WERI-Rb-1 (cell line): ENCODE measurements around the gene CCDC57.

Experiments
- DNase-seq: peaks from one replicate; pipeline ENCODE4 v3.0.0-alpha.2; 2020
- H3K27ac ChIP-seq: fragments of 250-450 bp; sonication (Bioruptor Pico); 2 replicates; pipeline ENCODE4 v1.5.1; 2020; ENCODE audit warnings: mild to moderate bottlenecking, moderate library complexity
- H3K27me3 ChIP-seq: fragments of 250-450 bp; sonication (Bioruptor Pico); 2 replicates; pipeline ENCODE4 v1.5.1; 2021; ENCODE audit warnings: mild to moderate bottlenecking, low read depth, moderate library complexity; ENCODE audit not compliant: insufficient read depth, severe bottlenecking
- H3K36me3 ChIP-seq: fragments of 250-450 bp; sonication (Bioruptor Pico); 2 replicates; pipeline ENCODE4 v1.5.1; 2020; ENCODE audit warnings: mild to moderate bottlenecking, moderate library complexity
- H3K4me3 ChIP-seq: 2 replicates; pipeline ENCODE4 v1.5.1; 2011; ENCODE audit warnings: low read depth, mild to moderate bottlenecking, control low read depth, low read length
- H3K9me3 ChIP-seq: fragments of 250-450 bp; sonication (Bioruptor Pico); 2 replicates; pipeline ENCODE4 v1.5.1; 2021; ENCODE audit warnings: mild to moderate bottlenecking, moderate library complexity; ENCODE audit not compliant: severe bottlenecking
- CTCF ChIP-seq: IDR thresholded peaks from 2 replicates; pipeline ENCODE4 v1.5.1; 2011; ENCODE audit warnings: low read depth, mild to moderate bottlenecking, control low read depth, inconsistent platforms, low read length

Gene CCDC57

GRCh38 chr17:82200743-82201497 lies 11.7 kb downstream of the CCDC57 start:
- peaks cover 27% of the 10 kb centered on the region for H3K36me3 ChIP-seq
- no peak for DNase-seq
- no peaks in the 10 kb centered on the region for H3K9me3 ChIP-seq
- TF ChIP-seq CTCF: no peak
- no peak overlapping the region for H3K27ac ChIP-seq
- no peak overlapping the region for H3K4me3 ChIP-seq
- no peaks in the 10 kb centered on the region for H3K27me3 ChIP-seq

DNA sequence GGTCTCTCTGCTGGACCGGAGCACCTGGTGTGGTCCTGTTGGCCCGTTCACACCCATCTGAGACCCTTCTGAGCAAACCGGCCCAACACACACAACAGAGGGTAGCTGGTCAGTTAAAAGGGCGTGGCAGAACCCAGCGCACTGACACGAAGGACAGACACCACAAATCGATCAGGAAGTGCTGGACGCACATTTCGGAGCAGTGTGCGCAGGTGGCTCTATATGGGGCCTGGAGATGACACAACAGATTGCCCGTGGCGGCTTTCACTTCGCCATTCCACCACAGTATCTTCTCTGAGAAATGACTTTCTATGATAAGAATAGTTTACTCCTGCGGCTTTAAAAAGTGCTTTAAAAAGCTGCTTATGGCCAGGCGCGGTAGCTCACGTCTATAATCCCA lies 12.5 kb downstream of the CCDC57 start:
- Histone ChIP-seq H3K27ac (no peak overlapping the region), H3K4me3 (no peak overlapping the region), H3K9me3 (no peaks in the 10 kb centered on the region), H3K27me3 (no peaks in the 10 kb centered on the region), H3K36me3 (peaks cover 35% of the 10 kb centered on the region)
- no peak for DNase-seq
- TF ChIP-seq CTCF: no peak

DNA sequence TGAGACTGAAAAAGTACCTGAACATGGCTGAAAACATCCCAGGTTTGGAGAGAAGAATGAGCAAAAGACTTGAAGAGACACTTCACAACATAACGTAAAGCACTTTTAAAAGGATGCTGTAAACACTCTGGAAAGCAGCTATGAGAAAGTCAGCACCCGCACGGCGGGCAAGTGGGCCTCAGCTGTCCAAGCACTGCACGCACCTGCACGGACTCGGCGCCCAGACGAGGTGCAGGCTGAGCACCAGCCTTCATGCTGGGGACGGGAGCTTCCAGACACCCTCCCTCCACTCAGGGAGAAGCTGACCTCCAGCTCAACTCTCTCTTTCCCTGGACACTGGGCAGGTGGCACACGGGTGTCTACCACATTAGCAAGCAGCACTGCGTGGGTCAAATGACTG lies 13.1 kb downstream of the CCDC57 start:
- no peak for TF ChIP-seq CTCF

DNA sequence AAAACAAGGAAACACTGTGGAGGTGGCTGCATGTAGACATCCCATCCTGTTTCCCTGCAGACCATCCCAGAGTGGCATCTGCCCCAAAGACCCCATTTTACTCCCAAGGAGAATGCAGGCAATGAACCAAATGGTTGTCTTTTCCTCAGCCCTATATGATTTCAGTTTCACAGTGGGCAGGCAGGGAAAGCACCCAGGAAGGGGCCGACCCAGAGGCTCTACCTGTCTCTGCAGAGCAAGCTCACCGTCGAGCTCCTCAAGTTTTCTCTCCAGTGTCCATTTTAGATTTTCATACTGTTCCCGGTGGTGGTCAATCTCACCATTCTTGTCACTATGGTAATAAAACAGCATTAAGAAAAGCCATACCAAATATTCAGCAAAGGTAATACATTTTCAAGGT lies 14.6 kb downstream of the CCDC57 start:
- H3K36me3 ChIP-seq: peaks cover 55% of the 10 kb centered on the region
- TF ChIP-seq CTCF: no peak
- H3K27ac ChIP-seq: no peak overlapping the region
- H3K27me3 ChIP-seq: no peaks in the 10 kb centered on the region
- H3K4me3 ChIP-seq: no peak overlapping the region
- H3K9me3 ChIP-seq: no peaks in the 10 kb centered on the region
- no peak for DNase-seq

More for the DNA sequence above, 13.1 kb downstream of the CCDC57 start:
- no peak for DNase-seq
- H3K9me3 ChIP-seq: no peaks in the 10 kb centered on the region
- H3K27ac ChIP-seq: no peak overlapping the region
- H3K4me3 ChIP-seq: no peak overlapping the region
- no peaks in the 10 kb centered on the region for H3K27me3 ChIP-seq
- peaks cover 41% of the 10 kb centered on the region for H3K36me3 ChIP-seq

GRCh38 chr17:82195675-82196672 lies 16.7 kb downstream of the CCDC57 start:
- TF ChIP-seq CTCF: no peak
- H3K36me3 ChIP-seq: peaks cover 71% of the 10 kb centered on the region
- H3K4me3 ChIP-seq: no peak overlapping the region
- DNase-seq: no peak
- no peak overlapping the region for H3K27ac ChIP-seq
- no peaks in the 10 kb centered on the region for H3K27me3 ChIP-seq
- no peaks in the 10 kb centered on the region for H3K9me3 ChIP-seq
